ENCODE measurements around the gene TPO.
"Not testable (repeated sequence)": the region's sequence is repeated elsewhere in the genome, so short reads cannot be mapped to it uniquely, and the experiment has no call there.

TPO gene

DNA sequence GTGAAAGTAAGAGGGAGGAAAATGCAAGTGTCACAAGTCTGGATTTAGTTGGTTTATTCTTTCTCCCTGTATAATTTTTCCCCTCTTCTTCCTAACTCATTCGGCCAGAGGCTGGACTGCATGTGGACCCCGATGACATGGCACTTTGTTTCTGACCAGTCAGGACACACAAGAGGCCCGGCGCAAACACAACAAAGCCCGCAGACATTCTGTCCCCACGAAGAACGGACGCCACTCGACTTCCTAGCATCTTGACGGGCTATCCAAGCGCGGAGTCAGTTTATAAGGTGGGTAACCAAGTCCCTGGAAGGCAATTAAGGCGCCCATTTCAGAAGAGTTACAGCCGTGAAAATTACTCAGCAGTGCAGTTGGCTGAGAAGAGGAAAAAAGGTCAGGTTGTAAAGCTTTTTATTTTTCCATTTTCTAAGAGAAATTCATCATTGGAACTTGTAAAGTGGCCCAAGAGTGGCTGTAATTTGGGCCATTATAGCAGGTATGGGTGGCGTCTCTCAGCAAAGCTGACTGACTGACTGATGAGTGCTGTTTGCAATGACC lies at the start of gene TPO:
TSS of gene TPO (plus strand) at position 308 of the 555 bp plus-strand sequence. CDS start 946 bp downstream, outside the sequence.
- DNase-seq, result no peak

DNA sequence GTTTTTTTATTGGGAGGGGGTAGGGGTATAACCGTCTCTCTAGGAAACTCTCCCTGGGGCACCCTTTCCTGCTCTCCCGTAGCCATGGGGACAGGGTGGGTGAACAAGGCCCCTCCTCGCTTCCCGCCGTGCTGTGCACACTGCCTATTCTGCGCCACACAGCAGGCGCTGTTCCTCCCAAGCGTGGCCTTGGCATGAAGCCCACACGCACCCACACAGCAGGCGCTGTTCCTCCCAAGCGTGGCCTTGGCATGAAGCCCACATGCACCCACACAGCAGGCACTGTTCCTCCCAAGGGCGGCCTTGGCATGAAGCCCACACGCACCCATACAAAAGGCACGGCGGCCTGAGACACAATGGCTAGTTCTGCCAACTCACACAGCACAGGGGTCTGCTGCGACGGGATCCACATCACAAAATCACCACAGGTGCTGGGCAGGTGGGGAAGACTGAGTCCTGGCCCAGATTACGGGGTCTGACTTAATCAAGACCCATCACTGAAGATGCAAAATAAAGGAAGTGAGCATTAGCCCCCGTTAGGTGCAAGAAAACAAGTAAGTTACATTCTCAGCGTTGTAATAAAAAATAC lies 46.6 kb upstream of the TPO start:
- DNase-seq, result peak; percentile 49

DNA sequence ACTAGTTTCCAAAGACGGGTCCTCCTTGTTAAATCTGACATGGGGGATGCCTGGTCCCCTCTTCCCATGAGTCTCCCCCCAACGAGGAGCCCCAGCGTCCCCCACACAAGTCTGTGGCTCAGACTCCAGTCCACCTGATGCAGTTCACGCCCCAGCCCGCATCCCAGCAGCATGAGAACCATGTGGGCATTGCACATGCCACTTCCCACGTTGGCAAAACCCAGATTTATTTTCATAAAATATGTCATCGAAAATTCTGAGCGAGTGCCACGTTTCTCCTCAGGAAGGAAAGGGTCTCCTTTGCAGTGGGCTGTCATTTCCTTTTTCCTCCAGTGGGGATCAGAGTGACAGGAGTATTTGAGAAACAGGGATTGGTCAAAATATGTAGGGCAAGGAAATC lies 45.7 kb upstream of the TPO start:
- no peak for DNase-seq

DNA sequence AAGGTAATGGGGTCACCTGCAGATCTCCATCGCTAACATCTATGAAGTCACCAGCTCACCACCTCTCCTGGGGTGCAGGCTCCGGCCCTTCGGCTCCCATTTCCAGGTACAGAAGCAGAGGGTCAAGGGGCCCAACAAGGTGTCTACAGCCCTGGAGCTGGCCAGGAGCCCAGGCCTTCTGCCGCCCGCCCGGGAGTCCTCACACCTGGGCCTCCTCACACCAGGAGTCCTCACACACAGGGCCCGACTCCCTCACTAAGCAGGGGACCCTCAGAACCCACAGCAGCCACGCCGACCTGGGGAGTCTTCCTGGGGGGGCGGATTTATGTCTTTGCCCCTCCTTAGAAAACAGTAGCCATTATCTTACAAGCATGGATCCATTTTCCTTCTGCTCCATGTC lies 43.4 kb upstream of the TPO start:
- no peak for DNase-seq

DNA sequence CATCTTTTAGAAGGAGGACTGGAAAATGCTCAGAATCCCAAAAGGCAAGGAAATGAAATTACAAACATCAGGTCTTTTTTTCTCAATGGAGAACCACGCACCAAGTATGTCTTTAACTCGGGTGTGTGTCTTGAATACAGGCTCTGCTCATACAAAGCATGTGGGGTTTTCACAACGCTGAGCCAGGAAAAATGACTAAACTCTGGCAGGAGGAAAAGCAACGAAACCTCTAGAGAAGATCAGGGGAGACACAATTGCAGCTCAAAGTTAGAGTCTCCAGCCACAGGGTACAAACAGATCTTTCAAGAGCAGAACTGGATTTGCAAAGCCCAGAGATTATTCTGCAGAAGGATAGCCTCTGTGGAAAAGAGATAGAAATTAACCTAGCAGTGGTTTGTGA lies 42.8 kb upstream of the TPO start:
- no peak for DNase-seq

DNA sequence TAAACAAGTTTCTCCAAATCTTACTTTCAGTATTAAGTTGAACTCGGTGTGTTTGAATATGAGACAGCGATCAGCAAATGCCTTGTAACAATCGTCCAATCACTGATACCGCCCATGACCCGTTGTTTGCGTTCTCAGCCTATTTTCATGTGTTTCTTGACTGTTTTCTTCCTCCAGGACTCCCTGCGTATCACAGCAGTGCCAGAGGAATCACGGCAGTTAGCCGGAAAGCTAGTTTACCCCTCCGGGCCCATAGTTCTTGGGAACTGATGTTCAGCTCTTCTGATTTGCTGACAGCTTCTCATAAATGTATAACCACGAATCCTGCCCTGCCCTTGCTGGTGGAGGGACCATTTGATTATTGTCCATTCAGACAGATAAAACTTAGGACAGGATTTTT lies 42.2 kb upstream of the TPO start:
- DNase-seq, result no peak

DNA sequence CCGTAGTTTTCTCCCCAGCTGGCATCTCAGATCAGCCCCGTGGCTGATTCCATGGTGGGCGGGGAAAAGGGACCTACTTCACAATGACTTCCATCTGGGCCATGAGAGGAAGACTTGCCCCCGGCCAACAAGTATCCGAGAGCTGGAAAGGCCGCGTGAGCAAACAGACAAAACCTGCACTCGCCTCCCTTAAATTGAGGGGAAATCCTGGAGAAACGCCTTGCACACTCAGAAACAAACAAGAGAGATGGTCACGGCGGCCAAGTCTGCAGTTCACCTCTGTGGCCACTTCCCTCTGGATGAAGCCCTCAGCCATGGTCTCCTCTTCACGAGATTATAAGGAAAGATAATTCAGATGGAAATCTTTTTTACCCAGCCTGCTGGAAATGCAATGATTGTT lies 39.4 kb upstream of the TPO start:
- DNase-seq, result no peak

DNA sequence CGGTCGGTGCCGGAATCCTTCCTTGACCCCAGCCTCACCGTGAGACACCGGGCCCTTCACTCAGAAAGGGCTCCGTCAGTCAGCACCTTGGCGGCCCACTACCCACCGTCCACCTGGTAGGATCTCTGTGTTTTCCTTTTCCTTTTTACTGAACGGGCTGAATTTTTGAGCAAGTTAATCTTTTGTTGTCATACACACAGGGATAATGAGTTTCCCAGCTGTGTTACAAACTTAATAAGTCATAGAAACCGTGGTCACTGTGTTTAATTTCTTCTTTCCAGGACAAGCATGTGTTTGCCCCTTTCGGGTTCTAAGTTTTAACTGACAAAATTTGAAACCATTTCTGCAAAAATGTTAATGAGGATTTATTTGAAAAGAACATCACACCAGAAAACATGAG lies 39.0 kb upstream of the TPO start:
- DNase-seq, result no peak

DNA sequence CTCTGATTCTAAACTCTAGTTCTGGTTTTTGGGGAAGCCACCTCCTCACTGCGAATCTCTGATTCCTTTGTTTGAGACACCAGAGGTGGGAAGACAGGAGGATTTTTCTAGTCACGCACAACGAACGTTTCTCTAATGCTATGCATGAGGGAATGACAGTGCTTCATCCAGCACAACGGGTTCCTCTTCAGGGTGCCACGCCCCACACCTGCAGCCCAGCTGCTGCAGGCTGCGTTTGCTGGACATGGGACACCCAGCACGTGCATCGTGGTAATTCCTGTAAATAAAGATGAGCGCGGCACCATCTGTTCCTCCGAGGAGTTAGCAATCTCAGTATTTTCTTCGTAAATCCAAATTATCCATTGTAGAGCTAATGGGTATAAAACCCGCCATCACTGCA lies 37.5 kb upstream of the TPO start:
- no peak for DNase-seq

DNA sequence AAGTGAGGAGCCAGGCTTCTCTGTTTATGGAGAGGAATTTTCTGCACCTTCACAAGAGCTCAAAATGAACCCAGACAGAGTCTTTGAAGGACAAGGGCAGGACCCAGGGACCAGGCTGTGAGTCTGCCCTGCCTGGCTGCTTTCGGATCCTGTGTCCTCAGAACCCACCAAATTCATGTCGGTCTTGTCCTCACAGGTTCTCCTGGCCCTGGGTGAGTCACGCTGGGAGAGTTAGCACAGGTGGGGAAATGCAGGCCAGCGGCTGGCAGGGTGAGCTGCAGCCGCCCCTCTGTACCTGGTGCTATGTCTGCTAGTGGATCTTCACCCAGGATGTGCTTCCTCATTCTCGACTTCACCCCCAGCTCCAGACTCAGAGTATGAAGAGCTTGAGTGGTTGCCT lies 35.8 kb upstream of the TPO start:
- no peak for DNase-seq

DNA sequence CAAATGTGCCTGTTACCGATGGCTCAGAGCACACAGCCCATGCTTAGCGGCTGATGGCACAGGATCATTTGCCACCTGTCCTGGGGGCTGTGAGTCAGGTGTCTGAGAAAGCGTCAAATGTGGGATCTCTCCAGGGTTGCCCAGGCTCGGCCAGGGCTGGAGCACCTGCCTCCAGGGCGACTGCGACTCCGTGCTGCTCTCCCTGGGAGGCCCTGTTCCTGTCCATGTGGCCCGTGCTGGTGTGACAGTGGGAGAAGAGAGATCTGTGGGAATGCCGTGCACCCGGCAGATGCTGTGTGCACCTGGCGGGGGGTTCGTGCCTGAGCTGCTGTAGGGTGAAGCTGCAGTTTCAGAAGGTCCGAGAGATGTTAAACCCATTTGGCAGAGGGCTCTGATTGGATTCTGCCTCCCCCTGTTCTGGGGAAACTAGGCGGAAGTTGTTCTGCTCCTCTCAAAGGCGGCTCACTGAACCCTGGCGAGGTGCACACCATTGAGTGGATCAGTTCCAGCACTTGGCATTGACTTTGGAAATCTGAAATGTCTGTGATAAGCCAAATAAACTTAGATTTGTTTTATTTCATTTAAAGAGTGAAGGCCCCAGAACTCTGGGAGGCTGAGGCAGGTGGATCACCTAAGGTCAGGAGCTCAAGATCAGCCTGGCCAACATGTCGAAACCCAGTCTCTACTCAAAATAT lies 34.7 kb upstream of the TPO start:
- DNase-seq, result no peak

DNA sequence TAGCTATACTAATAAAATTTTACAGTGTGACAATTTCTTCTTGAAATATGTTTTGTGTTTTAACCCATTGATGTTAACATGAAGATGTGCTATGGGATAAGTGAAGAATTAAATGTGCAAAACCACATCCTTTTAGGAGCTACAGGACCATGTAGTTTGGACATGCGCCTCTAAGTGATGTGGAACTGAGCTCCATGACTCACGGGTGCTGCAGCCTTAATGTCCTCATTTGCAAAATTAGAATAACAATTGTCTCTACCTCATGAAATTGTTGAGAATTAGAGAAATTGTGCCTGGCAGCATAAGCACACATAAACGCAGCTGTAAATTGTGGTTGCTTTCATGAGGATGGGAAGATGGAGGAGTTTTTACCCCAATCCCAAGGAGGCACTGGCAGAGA lies 31.6 kb upstream of the TPO start:
- DNase-seq, result no peak

DNA sequence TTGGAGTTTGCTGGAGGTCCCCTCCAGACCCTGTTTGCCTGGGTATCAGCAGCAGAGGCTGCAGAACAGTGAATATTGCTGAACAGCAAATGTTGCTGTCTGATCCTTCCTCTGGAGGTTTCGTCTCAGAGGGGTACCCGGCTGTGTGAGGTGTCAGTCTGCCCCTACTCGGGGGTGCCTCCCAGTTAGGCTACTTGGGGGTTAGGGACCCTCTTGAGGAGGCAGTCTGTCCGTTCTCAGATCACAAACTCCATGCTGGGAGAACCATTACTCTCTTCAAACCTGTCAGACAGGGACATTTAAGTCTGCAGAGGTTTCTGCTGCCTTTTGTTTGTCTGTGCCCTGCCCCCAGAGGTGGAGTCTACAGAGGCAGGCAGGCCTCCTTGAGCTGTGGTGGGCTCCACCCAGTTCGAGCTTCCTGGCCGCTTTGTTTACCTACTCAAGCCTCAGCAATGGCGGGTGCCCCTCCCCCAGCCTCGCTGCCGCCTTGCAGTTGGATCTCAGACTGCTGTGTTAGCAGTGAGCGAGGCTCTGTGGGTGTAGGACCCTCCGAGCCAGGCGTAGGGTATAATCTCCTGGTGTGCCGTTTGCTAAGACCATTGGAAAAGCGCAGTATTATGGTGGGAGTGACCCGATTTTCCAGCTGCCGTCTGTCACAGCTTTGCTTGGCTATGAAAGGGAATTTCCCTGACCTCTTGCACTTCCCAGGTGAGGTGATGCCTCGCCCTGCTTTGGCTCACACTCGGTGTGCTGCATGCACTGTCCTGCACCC lies 25.1 kb upstream of the TPO start:
- DNase-seq, result not testable (repeated sequence)

DNA sequence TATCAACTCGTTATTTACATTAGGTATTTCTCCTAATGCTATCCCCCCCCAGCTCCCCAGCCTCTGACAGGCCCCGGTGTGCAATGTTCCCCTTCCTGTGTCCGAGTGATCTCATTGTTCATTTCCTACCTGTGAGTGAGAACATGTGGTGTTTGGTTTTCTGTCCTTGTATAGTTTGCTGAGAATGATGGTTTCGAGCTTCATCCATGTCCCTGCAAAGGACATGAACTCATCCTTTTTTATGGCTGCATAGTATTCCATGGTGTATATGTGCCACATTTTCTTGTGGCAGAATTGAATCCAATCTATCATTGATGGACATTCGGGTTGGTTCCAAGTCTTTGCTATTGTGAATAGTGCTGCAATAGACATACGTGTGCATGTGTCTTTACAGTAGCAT lies 23.1 kb upstream of the TPO start:
- DNase-seq, result not testable (repeated sequence)

DNA sequence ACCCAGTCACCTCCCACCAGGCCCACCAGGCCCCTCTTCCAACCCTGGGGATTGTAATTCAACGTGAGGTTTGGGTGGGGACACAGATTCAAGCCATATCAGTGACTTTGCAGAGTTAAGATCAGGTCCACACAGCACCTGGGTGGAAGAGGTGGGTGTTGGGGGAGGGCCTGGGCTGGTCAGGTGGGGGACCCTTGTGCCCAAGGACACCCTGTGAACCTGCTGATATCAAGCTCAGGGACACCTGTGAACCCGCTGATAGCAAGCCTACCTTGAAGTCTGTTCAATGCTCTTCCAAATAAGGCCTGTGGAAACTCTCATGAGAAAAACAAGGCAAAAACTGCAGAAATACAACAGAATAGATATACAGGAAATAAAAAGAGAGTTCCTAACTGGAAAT lies 19.9 kb upstream of the TPO start:
- DNase-seq, result no peak

DNA sequence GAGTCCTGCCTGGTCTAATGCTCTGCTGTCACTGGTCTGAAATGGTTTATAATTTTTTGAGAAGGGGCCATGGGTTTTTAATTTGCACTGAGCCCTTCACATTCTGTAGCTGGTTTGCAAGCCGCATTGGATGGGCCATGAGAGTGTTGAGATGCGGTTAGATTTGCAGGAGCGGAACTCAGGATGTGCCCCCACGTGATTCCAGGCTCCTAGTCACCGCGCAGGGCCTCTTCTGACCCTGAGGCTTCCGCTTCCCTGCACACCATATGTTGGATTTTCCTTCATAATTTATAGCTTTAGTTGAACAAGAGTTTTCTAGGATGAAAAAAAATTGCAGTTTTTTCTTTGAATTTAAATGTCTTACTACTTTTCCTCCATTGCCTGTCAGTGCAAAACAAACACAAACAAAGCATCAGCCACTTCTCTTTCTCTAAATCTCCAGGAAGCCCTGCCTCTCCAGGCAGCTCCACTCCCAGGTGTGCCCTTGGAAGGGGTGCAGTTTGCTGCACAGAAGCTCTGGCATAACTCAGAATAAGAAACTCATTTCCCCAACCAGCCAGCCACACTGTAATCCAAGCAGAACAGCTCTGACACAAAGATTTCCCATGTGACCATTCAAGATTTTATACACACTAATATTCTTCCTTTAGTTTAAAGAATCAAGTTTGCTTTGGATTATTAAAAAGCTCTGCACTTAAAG lies 18.4 kb upstream of the TPO start:
- DNase-seq, result no peak

DNA sequence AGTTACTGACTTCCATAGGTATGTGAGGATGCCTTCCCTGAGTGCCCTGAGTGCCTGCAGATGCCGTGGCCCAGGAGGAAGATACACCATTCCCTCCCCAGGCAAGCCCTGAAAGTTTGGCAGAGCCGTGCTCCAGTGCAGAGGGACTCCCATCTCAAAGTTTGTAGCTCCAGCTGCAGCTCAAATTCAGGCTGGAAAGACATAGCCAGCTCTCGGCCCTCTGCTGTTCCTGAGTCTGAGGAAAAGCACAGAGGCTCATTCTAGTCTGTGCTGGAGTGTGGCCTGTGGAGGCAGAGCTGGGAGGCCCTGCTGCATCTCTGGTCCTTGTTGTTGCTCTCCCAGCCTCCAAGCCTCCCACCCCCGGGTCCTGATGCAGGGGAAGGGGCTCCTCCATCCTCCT lies 15.9 kb upstream of the TPO start:
- no peak for DNase-seq

DNA sequence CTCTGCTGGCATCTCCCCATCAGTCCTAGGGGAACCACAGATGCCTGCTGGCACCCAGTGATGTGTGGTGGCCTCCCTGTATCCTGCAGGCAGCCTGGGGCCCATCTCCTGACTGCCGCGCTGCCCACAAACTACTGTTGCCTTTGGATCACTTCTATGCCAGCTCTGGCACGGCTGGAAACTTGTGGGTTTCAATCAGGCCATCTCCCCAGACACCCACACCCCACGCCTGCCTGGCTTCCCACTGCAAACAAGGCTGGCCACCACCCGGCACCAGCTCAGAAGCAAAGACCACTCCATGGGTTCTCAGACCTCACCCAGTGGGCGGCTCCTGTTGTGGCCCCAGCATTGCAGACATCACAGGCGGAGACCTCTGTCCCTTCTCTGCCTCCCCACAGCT lies 15.1 kb upstream of the TPO start:
- no peak for DNase-seq

DNA sequence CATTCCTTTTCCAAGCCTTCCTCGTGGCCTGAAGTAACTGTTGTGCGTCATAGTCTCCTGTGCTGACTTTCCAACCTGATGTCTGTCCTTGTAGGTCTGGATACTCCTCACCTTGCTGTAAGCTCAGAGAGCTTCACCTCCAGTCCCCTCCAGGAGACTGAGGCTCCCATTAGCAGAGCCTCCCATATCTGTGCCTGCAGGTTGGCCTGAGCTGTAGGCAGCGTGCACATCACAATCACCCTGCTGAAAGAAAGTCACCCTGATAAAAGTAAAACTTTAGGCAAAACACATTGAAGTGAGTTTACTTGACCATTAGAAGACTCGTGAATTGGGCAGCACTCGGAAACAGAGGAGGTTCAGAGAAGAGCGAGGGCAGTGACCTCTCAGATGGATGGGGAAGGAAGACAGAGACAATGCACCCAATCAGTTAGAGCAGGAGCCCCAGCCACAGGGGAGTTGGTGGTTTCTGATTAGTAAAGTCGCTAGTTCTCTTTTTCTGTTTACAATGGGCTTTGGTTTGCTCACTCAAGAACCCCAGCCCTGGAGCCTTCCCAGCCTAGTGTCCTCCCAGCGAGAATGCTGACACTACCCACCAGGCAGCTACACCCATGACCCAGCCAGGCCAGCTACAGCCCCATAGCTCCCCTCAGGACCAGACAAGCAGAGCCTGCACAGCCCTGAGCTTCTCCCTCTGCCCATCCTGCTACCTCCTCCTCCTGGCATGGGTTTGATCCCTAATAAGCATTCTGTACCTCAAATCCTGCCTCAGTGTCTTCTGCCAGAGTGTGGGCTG lies 12.1 kb upstream of the TPO start:
- no peak for DNase-seq

DNA sequence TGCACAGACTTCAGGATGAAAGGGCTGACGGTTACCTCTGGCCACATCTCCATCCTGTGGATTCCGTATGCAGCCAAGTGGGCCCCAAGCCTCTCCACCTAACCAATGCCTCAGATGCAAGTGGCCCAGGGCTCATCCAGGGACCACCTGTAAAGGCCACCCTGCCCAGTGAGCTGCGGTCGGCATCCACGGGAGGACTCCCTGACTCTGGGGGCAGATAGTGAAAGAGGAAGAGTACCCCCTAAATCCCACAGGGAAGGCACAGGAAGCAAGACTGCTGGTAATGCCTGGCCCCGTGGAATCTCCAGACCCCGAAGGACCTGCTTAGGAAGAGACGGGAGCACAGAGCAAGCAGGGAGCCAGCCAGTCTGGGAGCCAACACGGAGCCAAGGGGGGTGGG lies 11.2 kb upstream of the TPO start:
- no peak for DNase-seq

DNA sequence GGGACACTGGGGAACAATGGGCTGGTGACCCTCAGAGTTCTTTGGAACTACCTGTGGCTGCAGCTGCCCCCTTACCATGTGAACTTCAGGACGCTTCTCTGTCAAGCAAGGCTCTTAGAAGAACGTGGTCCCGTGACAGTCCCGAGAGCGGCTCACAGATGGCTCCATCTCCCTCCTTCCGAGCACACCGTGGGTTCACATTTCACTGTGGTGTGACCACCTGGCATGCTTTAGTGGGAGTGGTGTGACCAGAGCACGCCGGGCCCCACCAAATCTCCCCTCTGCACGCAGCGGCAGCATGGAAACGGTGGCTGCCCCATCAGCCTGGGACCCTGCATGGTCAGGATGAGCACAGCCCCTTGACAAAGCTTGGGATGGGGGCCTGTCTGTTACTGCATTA lies 9.7 kb upstream of the TPO start:
- no peak for DNase-seq

DNA sequence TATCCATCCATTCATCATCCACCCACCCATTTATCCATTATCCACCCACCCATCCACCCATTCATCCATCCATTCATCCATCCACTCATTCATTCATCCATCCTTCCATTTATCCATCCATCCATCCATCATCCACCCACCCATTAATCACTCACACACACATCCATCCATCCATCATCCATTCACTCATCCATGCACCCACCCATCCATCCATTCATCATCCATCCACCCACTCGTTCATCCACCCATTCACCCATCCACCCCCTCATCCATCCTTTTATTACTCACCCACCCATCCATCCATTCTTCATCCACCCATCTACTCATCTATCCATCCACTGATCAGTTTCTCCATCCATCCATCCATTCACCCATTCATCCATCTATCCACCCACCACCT lies 8.1 kb upstream of the TPO start:
- no peak for DNase-seq

DNA sequence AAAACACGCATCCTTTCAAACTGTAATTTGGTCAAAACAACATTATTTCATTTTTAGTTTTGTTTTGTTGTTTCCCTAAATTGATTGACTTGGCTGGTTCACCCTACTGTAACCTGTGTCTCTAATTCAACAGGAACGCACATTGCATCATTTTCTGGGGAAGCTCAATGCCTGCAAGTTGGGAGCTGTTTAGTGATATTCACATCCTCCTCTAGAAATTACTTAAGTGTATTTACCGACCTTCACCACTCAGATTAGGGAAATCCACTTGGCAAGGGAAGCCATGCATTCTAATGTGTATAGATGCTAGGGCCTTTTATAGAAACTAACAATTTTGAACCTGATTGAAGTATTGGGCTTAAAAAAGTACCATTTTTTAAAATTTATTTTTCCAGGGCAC lies 7.3 kb upstream of the TPO start:
- no peak for DNase-seq

Measured in stimulated activated CD4-positive, alpha-beta T cell treated with anti-CD3 and anti-CD28 coated beads, Interleukin-4, amount 100 ng/mL, for 1 hour (primary cell).